HCT116 (cell line): ENCODE results near the gene EXOSC1. TPM values are rescaled to one million over a fixed set of nuclear protein-coding genes. Genes with fewer than 3 reads are reported as not detected.

Experiments used
- ATAC-seq: fragments of 200-7000 bp; cut with Tn5 transposase; 2 replicates; pipeline ENCODE4 v1.9.1; 2020; ENCODE audit warnings: mild to moderate bottlenecking, moderate library complexity
- BruUV-seq: library from RNA; stranded (reverse); fragments of 400-500 nt; replicated peaks from 2 replicates; lab custom pipeline; 2021; lab: Mats Ljungman, UMichigan
- CTCF ChIA-PET: fragments of 300-600 bp; sonication (Branson Sonifier 250); formaldehyde crosslinking; loops from one replicate; lab custom pipeline; 2021; ENCODE audit warnings: antibody characterized with exemption; lab: Charles Lee
- POLR2A ChIA-PET: fragments of 300-600, 350-600 bp; sonication (Branson Sonifier 250); formaldehyde crosslinking; loops from one replicate; lab custom pipeline; 2021; ENCODE audit warnings: antibody characterized with exemption; lab: Charles Lee
- RAD21 ChIA-PET, 2 experiments: fragments of 300-600 bp; sonication (Branson Sonifier 250); formaldehyde crosslinking; loops; one replicate each; lab custom pipeline; 2023; ENCODE audit warnings: low total read pairs in 2 of 2; ENCODE audit not compliant: uncharacterized antibody in 2 of 2, unreplicated experiment in 2 of 2, low non-redundant PET in 1 of 2; lab: Charles Lee
- DNase-seq: peaks from one replicate; pipeline ENCODE4 v3.0.0-alpha.2; 2010; ENCODE audit warnings: low read depth, low spot score
- H2AFZ ChIP-seq: fragments of 200-600 bp; shearing (Covaris generic), sonication (generic); 2 replicates; pipeline ENCODE4 v1.6.1; 2017; ENCODE audit warnings: low read depth, mixed run types, mixed read lengths, antibody characterized with exemption, low read length; ENCODE audit not compliant: poor library complexity, severe bottlenecking
- H3K27ac ChIP-seq: 2 replicates; pipeline ENCODE4 v1.5.1; 2012; ENCODE audit warnings: low read depth, low read length
- H3K27me3 ChIP-seq: fragments of 200-600 bp; sonication (generic); 2 replicates; pipeline ENCODE4 v1.6.1; 2016; ENCODE audit warnings: mixed run types, low read length, mixed read lengths; ENCODE audit not compliant: insufficient read depth
- H3K36me3 ChIP-seq, 2 experiments: fragments of 200-500 bp in 1 of 2; fragments of 200-600 bp in 1 of 2; sonication (Bioruptor generic) in 1 of 2; sonication (generic) in 1 of 2; 2 replicates each; pipeline versions ENCODE4 v1.5.1 to v1.6.1; 2014 to 2016; ENCODE audit warnings: low read length in 2 of 2, inconsistent platforms in 1 of 2, mixed read lengths in 1 of 2, mixed run types in 1 of 2; ENCODE audit not compliant: insufficient read depth in 2 of 2, control insufficient read depth in 1 of 2
- H3K4me1 ChIP-seq, 2 experiments: fragments of 200-600 bp in 1 of 2; sonication (generic) in 1 of 2; 2 replicates each; pipeline versions ENCODE4 v1.5.1 to v1.6.1; 2012 to 2017; ENCODE audit warnings: low read length in 2 of 2, inconsistent platforms in 1 of 2, mild to moderate bottlenecking in 1 of 2, mixed read lengths in 1 of 2, mixed run types in 1 of 2, moderate library complexity in 1 of 2; ENCODE audit not compliant: insufficient read depth in 2 of 2, control insufficient read depth in 1 of 2
- H3K4me2 ChIP-seq: fragments of 200-600 bp; sonication (generic); 2 replicates; pipeline ENCODE4 v1.6.1; 2017; ENCODE audit warnings: mixed run types, low read length, mixed read lengths
- H3K4me3 ChIP-seq, 2 experiments: fragments of 200-600 bp in 1 of 2; sonication (generic) in 1 of 2; replicated peaks in 1 of 2; 2 replicates each; pipeline ENCODE4 v1.5.1; 2011 to 2016; ENCODE audit warnings: low read length in 2 of 2, control low read depth in 1 of 2, low read depth in 1 of 2, mild to moderate bottlenecking in 1 of 2, mixed read lengths in 1 of 2, mixed run types in 1 of 2
- H3K79me2 ChIP-seq: fragments of 200-600 bp; sonication (generic); 2 replicates; pipeline ENCODE4 v1.6.1; 2017; ENCODE audit warnings: mild to moderate bottlenecking, mixed run types, low read length, moderate library complexity, mixed read lengths; ENCODE audit not compliant: insufficient read depth
- H3K9ac ChIP-seq: fragments of 200-600 bp; sonication (generic); 2 replicates; pipeline ENCODE4 v1.6.1; 2016; ENCODE audit warnings: low read length, mixed read lengths
- H3K9me2 ChIP-seq: fragments of 200-600 bp; sonication (generic), shearing (Covaris generic); 2 replicates; pipeline ENCODE4 v1.6.1; 2017; ENCODE audit warnings: mixed run types, mild to moderate bottlenecking, moderate library complexity; ENCODE audit not compliant: insufficient read depth
- H3K9me3 ChIP-seq, 2 experiments: fragments of 200-500 bp in 1 of 2; fragments of 200-600 bp in 1 of 2; sonication (Bioruptor generic) in 1 of 2; sonication (generic) in 1 of 2; 2 replicates each; pipeline ENCODE4 v1.6.1; 2014 to 2017; ENCODE audit warnings: low read length in 2 of 2, mixed read lengths in 2 of 2, inconsistent platforms in 1 of 2, low read depth in 1 of 2, mild to moderate bottlenecking in 1 of 2, mixed run types in 1 of 2, moderate library complexity in 1 of 2; ENCODE audit not compliant: control insufficient read depth in 1 of 2, insufficient read depth in 1 of 2
- H4K20me1 ChIP-seq: fragments of 200-600 bp; sonication (generic), shearing (Covaris generic); 2 replicates; pipeline ENCODE4 v1.6.1; 2017; ENCODE audit warnings: mixed run types, mild to moderate bottlenecking, moderate library complexity; ENCODE audit not compliant: insufficient read depth
- ATF3 ChIP-seq: IDR thresholded peaks from 2 replicates; pipeline ENCODE4 v1.6.1; 2012
- CBX3 ChIP-seq: IDR thresholded peaks from 2 replicates; pipeline ENCODE4 v1.6.1; 2012; ENCODE audit warnings: low read depth
- EGR1 ChIP-seq: IDR thresholded peaks from 2 replicates; pipeline ENCODE4 v1.6.1; 2012; ENCODE audit warnings: low read depth
- ELF1 ChIP-seq: IDR thresholded peaks from 2 replicates; pipeline ENCODE4 v1.6.1; 2012; ENCODE audit warnings: low read depth, borderline replicate concordance
- EZH2 ChIP-seq: fragments of 200-600 bp; sonication (generic); IDR thresholded peaks from 2 replicates; pipeline ENCODE4 v1.6.1; 2017; ENCODE audit warnings: antibody characterized with exemption, mixed run types
- EZH2phosphoT487 ChIP-seq: fragments of 200-600 bp; IDR thresholded peaks from 2 replicates; pipeline ENCODE4 v1.6.1; 2018; ENCODE audit warnings: antibody characterized with exemption, borderline replicate concordance
- FOSL1 ChIP-seq: IDR thresholded peaks from 2 replicates; pipeline ENCODE4 v1.6.1; 2012; ENCODE audit warnings: low read depth
- JUND ChIP-seq: IDR thresholded peaks from 2 replicates; pipeline ENCODE4 v1.6.1; 2012
- POLR2A ChIP-seq: IDR thresholded peaks from 2 replicates; pipeline ENCODE4 v1.7.0; 2011; ENCODE audit warnings: borderline replicate concordance; ENCODE audit not compliant: insufficient read depth, insufficient read length; ENCODE audit errors: extremely low read depth
- POLR2AphosphoS5 ChIP-seq: IDR thresholded peaks from 2 replicates; pipeline ENCODE4 v1.6.1; 2011; ENCODE audit warnings: mild to moderate bottlenecking, low read depth, low read length, moderate library complexity
- RAD21 ChIP-seq: IDR thresholded peaks from 2 replicates; pipeline ENCODE4 v1.6.1; 2012; ENCODE audit warnings: low read depth, mild to moderate bottlenecking
- REST ChIP-seq: IDR thresholded peaks from 2 replicates; pipeline ENCODE4 v1.6.1; 2012; ENCODE audit warnings: low read depth
- SIN3A ChIP-seq: IDR thresholded peaks from 2 replicates; pipeline ENCODE4 v1.6.1; 2012; ENCODE audit warnings: low read depth
- SP1 ChIP-seq: IDR thresholded peaks from 2 replicates; pipeline ENCODE4 v1.6.1; 2012; ENCODE audit warnings: low read depth
- TCF7L2 ChIP-seq: IDR thresholded peaks from 2 replicates; pipeline ENCODE4 v1.7.0; 2011; ENCODE audit warnings: borderline replicate concordance, inconsistent platforms; ENCODE audit not compliant: insufficient read depth, insufficient read length; ENCODE audit errors: extremely low read depth
- YY1 ChIP-seq: IDR thresholded peaks from 2 replicates; pipeline ENCODE4 v1.6.1; 2011; ENCODE audit warnings: low read length, low read depth, moderate library complexity, mild to moderate bottlenecking; ENCODE audit not compliant: insufficient replicate concordance; ENCODE audit errors: extremely low read depth
- ZBTB33 ChIP-seq: IDR thresholded peaks from 2 replicates; pipeline ENCODE4 v1.6.1; 2011; ENCODE audit warnings: mild to moderate bottlenecking, low read length, moderate library complexity; ENCODE audit not compliant: insufficient replicate concordance; ENCODE audit errors: extremely low read depth
- ZFX ChIP-seq: fragments of 450-650 bp; IDR thresholded peaks from 2 replicates; pipeline ENCODE4 v1.6.1; 2017
- ZNF274 ChIP-seq: fragments of 200-500 bp; sonication (Bioruptor generic); IDR thresholded peaks from 2 replicates; pipeline ENCODE4 v1.6.1; 2014; ENCODE audit warnings: mild to moderate bottlenecking, low read depth, low read length, inconsistent platforms
- intact Hi-C: fragments of 100-400 bp; cut with micrococcal nuclease; formaldehyde crosslinking; loops from 2 replicates; pipeline ENCODE4 v1.10.0; 2022
- total RNA-seq: library from RNA; stranded (reverse); gene quantifications from one replicate; pipeline ENCODE4 v1.2.1, GENCODE V29; 2021; ENCODE audit not compliant: unreplicated experiment
- TF ChIP-seq, protein P1 (sequence below): IDR thresholded peaks from 2 replicates; pipeline ENCODE4 v1.6.1; 2012

EXOSC1 gene
- total RNA-seq, 1 experiment from 2014 or later = 38.9 TPM

- peak overlapping the region; percentile 83 for H3K4me2 ChIP-seq
- no peaks in the 10 kb centered on the region for H3K9me3 ChIP-seq
- peak overlapping the region; percentile 84 for H2AFZ ChIP-seq
- peak; percentile 77 for DNase-seq
- H3K9ac ChIP-seq = no peak overlapping the region
- BruUV-seq = no TSS peak
- CTCF ChIA-PET = interaction anchor here (1.0 to 1.6 kb wide), 2 partner anchors 205 kb away, joined by 3 to 4 read pairs; no protein-coding TSS in a partner anchor
- no peaks in the 10 kb centered on the region for H3K27me3 ChIP-seq
- H3K4me1 ChIP-seq = peaks cover 8 to 44% of the 10 kb centered on the region in 2 experiments; a peak in 3 of 4 replicates
- intact Hi-C loops = loop anchor here (1.0 to 2.0 kb wide), 3 partner anchors 39 to 205 kb away; partner anchors contain the start of genes EXOSC1 and ZDHHC16
- H3K27ac ChIP-seq = 0 out of 2 replicates have a peak overlapping the region, but pooled peaks have one; percentile 25
- RAD21 ChIA-PET = no interaction called here
- H3K79me2 ChIP-seq = no peaks in the 10 kb centered on the region
- POLR2A ChIA-PET = no interaction called here
- no peaks in the 10 kb centered on the region for H4K20me1 ChIP-seq
- no peaks in the 10 kb centered on the region for H3K9me2 ChIP-seq
- ATAC-seq = peak; percentile 96
- H3K36me3 ChIP-seq = no peaks in the 10 kb centered on the region
- H3K4me3 ChIP-seq = peak overlapping the region; percentile 25 to 31
- no peak for TF ChIP-seq ZNF274
- no peak for TF ChIP-seq EGR1
- TF ChIP-seq ELF1 = no peak
- TF ChIP-seq REST = no peak
- no peak for TF ChIP-seq EZH2phosphoT487
- TF ChIP-seq ATF3 = no peak
- TF ChIP-seq RAD21 = peak; percentile 81
- no peak for TF ChIP-seq FOSL1
- no peak for TF ChIP-seq POLR2A
- no peak for TF ChIP-seq ZBTB33
- TF ChIP-seq, protein P1, sequence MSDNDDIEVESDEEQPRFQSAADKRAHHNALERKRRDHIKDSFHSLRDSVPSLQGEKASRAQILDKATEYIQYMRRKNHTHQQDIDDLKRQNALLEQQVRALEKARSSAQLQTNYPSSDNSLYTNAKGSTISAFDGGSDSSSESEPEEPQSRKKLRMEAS = peak; percentile 37; the same call in 1 of the 2 replicates
- no peak for TF ChIP-seq TCF7L2
- no peak for TF ChIP-seq SIN3A
- no peak for TF ChIP-seq EZH2
- TF ChIP-seq ZFX = no peak
- peak; percentile 48; the same call in 1 of the 2 replicates for TF ChIP-seq CBX3
- no peak for TF ChIP-seq YY1
- no peak for TF ChIP-seq SP1
- 0 out of 2 replicates have a peak, but pooled peaks have one; percentile 20 for TF ChIP-seq POLR2AphosphoS5
- TF ChIP-seq JUND = no peak
Observed at GRCh38 chr10:97407211-97407951, 38.4 kb downstream of the EXOSC1 start.
